NT2/D1 (cell line): ENCODE measurements around the gene C18orf54.

Source experiments
- SUZ12 ChIP-seq: IDR thresholded peaks from 2 replicates; pipeline ENCODE4 v1.6.1; 2011; ENCODE audit not compliant: insufficient read length, insufficient read depth; ENCODE audit errors: extremely low read depth
- YY1 ChIP-seq: IDR thresholded peaks from 2 replicates; pipeline ENCODE4 v1.6.1; 2011; ENCODE audit not compliant: insufficient read length, insufficient read depth

DNA sequence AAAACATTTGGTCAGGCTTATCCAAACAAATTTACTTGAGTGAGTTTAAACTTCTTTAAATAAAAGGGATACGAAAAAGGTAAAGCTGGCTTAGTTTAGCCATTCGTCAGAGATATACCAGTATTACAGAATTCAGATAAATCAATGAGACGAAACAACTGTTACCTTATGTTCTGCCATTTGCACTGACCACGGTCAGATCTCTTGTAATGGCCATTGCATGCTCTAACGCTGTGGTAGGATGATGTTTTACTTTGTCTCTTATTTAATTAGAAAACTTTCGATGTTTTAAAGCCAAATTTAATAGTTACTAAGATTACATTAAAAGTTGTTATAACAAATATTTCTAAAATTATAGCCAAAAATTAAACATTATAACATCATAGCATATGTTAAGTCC, 1.5 kb downstream of the C18orf54 start:
- TF ChIP-seq SUZ12: no peak
- TF ChIP-seq YY1: no peak
